Neuronal stem cell (in vitro differentiated cells): ENCODE measurements around the gene SPRED1.
"Not testable (repeated sequence)": the region's sequence is repeated elsewhere in the genome, so short reads cannot be mapped to it uniquely, and the experiment has no call there.

ENCODE experiments used
- DNase-seq: peaks from one replicate; pipeline ENCODE4 v3.0.0-alpha.2; 2013; ENCODE audit warnings: low spot score
- H2AFZ ChIP-seq: one replicate; pipeline ENCODE4 v1.6.1; 2013; ENCODE audit warnings: mild to moderate bottlenecking, low read length, inconsistent platforms
- H2AK5ac ChIP-seq: 2 replicates; pipeline ENCODE4 v1.6.1; 2013; ENCODE audit warnings: low read depth, mild to moderate bottlenecking, inconsistent platforms, low read length, moderate library complexity, mixed read lengths
- H2BK120ac ChIP-seq: 2 replicates; pipeline ENCODE4 v1.6.1; 2013; ENCODE audit warnings: low read depth, mild to moderate bottlenecking, inconsistent platforms, low read length, moderate library complexity, mixed read lengths
- H2BK12ac ChIP-seq: one replicate; pipeline ENCODE4 v1.6.1; 2013; ENCODE audit warnings: low read length, inconsistent platforms
- H2BK15ac ChIP-seq: 2 replicates; pipeline ENCODE4 v1.6.1; 2013; ENCODE audit warnings: mild to moderate bottlenecking, low read length, inconsistent platforms, mixed read lengths
- H2BK5ac ChIP-seq: one replicate; pipeline ENCODE4 v1.6.1; 2013; ENCODE audit warnings: inconsistent platforms, mild to moderate bottlenecking, low read length, moderate library complexity
- H3K14ac ChIP-seq: one replicate; pipeline ENCODE4 v1.6.1; 2013; ENCODE audit warnings: low read length, inconsistent platforms
- H3K18ac ChIP-seq: 2 replicates; pipeline ENCODE4 v1.6.1; 2013; ENCODE audit warnings: low read length, inconsistent platforms
- H3K23ac ChIP-seq: 2 replicates; pipeline ENCODE4 v1.6.1; 2013; ENCODE audit warnings: low read depth, mild to moderate bottlenecking, mixed read lengths, low read length, inconsistent platforms; ENCODE audit not compliant: poor library complexity
- H3K27ac ChIP-seq: replicated peaks from 3 replicates; pipeline ENCODE4 v1.5.1; 2013; ENCODE audit warnings: low read length, inconsistent platforms
- H3K27me3 ChIP-seq, 3 experiments: 2 replicates each; pipeline ENCODE4 v1.6.1; 2013; ENCODE audit warnings: low read length in 3 of 3, mild to moderate bottlenecking in 2 of 3, inconsistent platforms in 1 of 3, low read depth in 1 of 3, mixed read lengths in 1 of 3, moderate library complexity in 1 of 3; ENCODE audit not compliant: control insufficient read depth in 3 of 3, insufficient read depth in 3 of 3
- H3K36me3 ChIP-seq, 2 donors: replicated peaks in 1 of 2; 2 replicates each; pipeline ENCODE4 v1.6.1; 2013; ENCODE audit warnings: low read length in 2 of 2; ENCODE audit not compliant: control insufficient read depth in 2 of 2, insufficient read depth in 2 of 2
- H3K4ac ChIP-seq: 2 replicates; pipeline ENCODE4 v1.6.1; 2013; ENCODE audit warnings: inconsistent platforms, mild to moderate bottlenecking, low read length, moderate library complexity
- H3K4me1 ChIP-seq, 2 donors: 1 replicate in 1 of 2; 2 replicates in 1 of 2; pipeline ENCODE4 v1.6.1; 2013; ENCODE audit warnings: low read length in 2 of 2, low read depth in 1 of 2; ENCODE audit not compliant: control insufficient read depth in 2 of 2, insufficient read depth in 1 of 2
- H3K4me2 ChIP-seq: one replicate; pipeline ENCODE4 v1.6.1; 2013; ENCODE audit warnings: mild to moderate bottlenecking, low read length, inconsistent platforms; ENCODE audit not compliant: insufficient read depth, poor library complexity, severe bottlenecking
- H3K4me3 ChIP-seq, 2 donors: 2 replicates each; pipeline ENCODE4 v1.5.1; 2013; ENCODE audit warnings: low read length in 2 of 2, mild to moderate bottlenecking in 2 of 2, inconsistent platforms in 1 of 2, moderate library complexity in 1 of 2
- H3K79me1 ChIP-seq: one replicate; pipeline ENCODE4 v1.6.1; 2013; ENCODE audit warnings: low read depth, mild to moderate bottlenecking, inconsistent platforms, low read length, moderate library complexity
- H3K9ac ChIP-seq: one replicate; pipeline ENCODE4 v1.6.1; 2013; ENCODE audit warnings: mild to moderate bottlenecking, low read depth, low read length, inconsistent platforms; ENCODE audit not compliant: poor library complexity
- H3K9me3 ChIP-seq, 2 donors: replicated peaks in 1 of 2; 2 replicates each; pipeline versions ENCODE3 to v1.6.1; 2013; ENCODE audit warnings: low read length in 2 of 2, mild to moderate bottlenecking in 2 of 2, inconsistent platforms in 1 of 2, low read depth in 1 of 2, mixed read lengths in 1 of 2, moderate library complexity in 1 of 2; ENCODE audit not compliant: control insufficient read depth in 2 of 2, insufficient read depth in 1 of 2
- H4K8ac ChIP-seq: one replicate; pipeline ENCODE4 v1.6.1; 2013; ENCODE audit warnings: low read depth, mild to moderate bottlenecking, inconsistent platforms, low read length, moderate library complexity
- H4K91ac ChIP-seq: one replicate; pipeline ENCODE4 v1.6.1; 2013; ENCODE audit warnings: low read length, low read depth, mild to moderate bottlenecking, inconsistent platforms; ENCODE audit not compliant: poor library complexity
- WGBS, 2 donors: extraction: QIAGEN DNeasy Blood & Tissue Kit; methylation state at CpG; one replicate each; pipeline ENCODE4 v1.1.7; 2013; ENCODE audit warnings: missing lambda C conversion rate in 2 of 2, mixed read lengths in 1 of 2; ENCODE audit not compliant: insufficient read length in 2 of 2, insufficient replicate concordance in 1 of 2; ENCODE audit errors: extremely low coverage in 2 of 2; 5-methylcytosine and 5-hydroxymethylcytosine counted together

Gene SPRED1

DNA sequence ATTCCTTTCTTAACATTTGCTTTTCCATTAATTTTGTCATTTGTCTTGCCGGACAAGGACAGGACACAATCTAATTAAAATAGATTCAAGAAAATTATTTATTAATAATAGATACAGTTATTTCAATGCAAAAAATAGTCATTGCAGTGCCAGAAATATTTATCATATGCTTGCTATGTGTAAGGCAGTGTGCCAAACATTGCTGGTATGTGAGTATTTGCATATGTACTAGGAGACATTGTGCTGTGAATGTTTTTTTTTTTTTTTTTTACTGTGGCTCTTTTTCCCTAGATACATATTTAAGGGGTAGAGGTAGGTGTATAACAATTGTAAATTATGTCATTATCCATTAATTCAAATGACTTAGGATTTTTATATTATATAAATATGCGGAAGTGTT lies 23.3 kb downstream of the SPRED1 start:
- H3K4me1 ChIP-seq = peaks cover 0 to 5% of the 10 kb centered on the region in 2 donors
- H3K79me1 ChIP-seq = peaks cover 6% of the 10 kb centered on the region
- H2AFZ ChIP-seq = no peak overlapping the region
- H4K8ac ChIP-seq = no peak overlapping the region
- H3K36me3 ChIP-seq = peaks cover 0 to 95% of the 10 kb centered on the region in 2 donors
- H2AK5ac ChIP-seq = no peak overlapping the region
- H3K18ac ChIP-seq = no peak overlapping the region
- H3K9me3 ChIP-seq = peaks cover 0 to 21% of the 10 kb centered on the region in 2 donors
- H3K9ac ChIP-seq = no peak overlapping the region
- no peak overlapping the region for H3K4ac ChIP-seq
- H4K91ac ChIP-seq = no peak overlapping the region
- no peaks in the 10 kb centered on the region for H3K27me3 ChIP-seq
- no peak overlapping the region for H3K4me2 ChIP-seq
- no peak overlapping the region for H2BK12ac ChIP-seq
- no peak overlapping the region for H3K27ac ChIP-seq
- WGBS, 2 donors = no CpG with 5 or more reads among the region's 2 CpGs
- DNase-seq = no peak
- no peak overlapping the region for H3K23ac ChIP-seq
- H3K14ac ChIP-seq = no peak overlapping the region
- H2BK15ac ChIP-seq = no peak overlapping the region
- H3K4me3 ChIP-seq = no peak overlapping the region
- H2BK5ac ChIP-seq = no peak overlapping the region
- no peak overlapping the region for H2BK120ac ChIP-seq

DNA sequence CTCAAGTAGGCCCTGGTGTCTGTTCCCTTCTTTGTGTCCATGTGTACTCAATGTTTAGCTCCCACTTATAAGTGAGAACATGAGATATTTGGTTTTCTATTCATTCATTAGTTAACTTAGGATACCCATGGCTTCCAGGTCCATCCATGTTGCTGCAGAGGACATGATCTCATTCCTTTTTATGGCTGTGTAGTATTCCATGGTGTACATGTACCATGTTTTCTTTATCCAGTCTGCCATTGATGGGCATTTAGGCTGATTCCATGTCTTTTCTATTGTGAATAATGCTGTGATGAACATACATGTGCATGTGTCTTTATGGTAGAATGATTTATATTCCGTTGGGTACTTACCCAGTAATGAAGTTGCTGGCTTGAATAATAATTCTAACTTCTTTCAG lies 24.6 kb downstream of the SPRED1 start:
- not testable (repeated sequence) for H3K14ac ChIP-seq, H2BK5ac ChIP-seq, H4K8ac ChIP-seq, H2BK12ac ChIP-seq, H3K4ac ChIP-seq, H3K9ac ChIP-seq, H2AK5ac ChIP-seq, H3K18ac ChIP-seq, H2BK120ac ChIP-seq, H3K23ac ChIP-seq, H3K4me3 ChIP-seq, H3K4me1 ChIP-seq, H3K27me3 ChIP-seq, H4K91ac ChIP-seq, H2BK15ac ChIP-seq, DNase-seq, H3K27ac ChIP-seq, H3K4me2 ChIP-seq, H3K79me1 ChIP-seq, H2AFZ ChIP-seq
- Histone ChIP-seq H3K9me3 (peaks cover 0 to 11% of the 10 kb centered on the region in 2 donors), H3K36me3 (peaks cover 0 to 94% of the 10 kb centered on the region in 2 donors)
- no CpG with 5 or more reads among the region's 1 CpG for WGBS, 2 donors

GRCh38 chr15:38281031-38281430 lies 28.4 kb downstream of the SPRED1 start:
- Histone ChIP-seq H4K8ac (no peak overlapping the region), H3K18ac (no peak overlapping the region), H3K4me1 (no peaks in the 10 kb centered on the region), H2BK12ac (no peak overlapping the region), H3K36me3 (peaks cover 0 to 96% of the 10 kb centered on the region in 2 donors), H3K4me2 (no peak overlapping the region), H2AK5ac (no peak overlapping the region), H2BK5ac (no peak overlapping the region), H2BK15ac (no peak overlapping the region), H2BK120ac (no peak overlapping the region), H3K27ac (no peak overlapping the region), H3K79me1 (peaks cover 5% of the 10 kb centered on the region), H2AFZ (no peak overlapping the region), H3K4ac (no peak overlapping the region), H4K91ac (no peak overlapping the region), H3K23ac (no peak overlapping the region), H3K27me3 (no peaks in the 10 kb centered on the region), H3K9ac (no peak overlapping the region), H3K9me3 (peaks cover 0 to 8% of the 10 kb centered on the region in 2 donors), H3K4me3 (no peak overlapping the region), H3K14ac (no peak overlapping the region)
- DNase-seq = no peak
- no CpG with 5 or more reads among the region's 1 CpG for WGBS, 2 donors

DNA sequence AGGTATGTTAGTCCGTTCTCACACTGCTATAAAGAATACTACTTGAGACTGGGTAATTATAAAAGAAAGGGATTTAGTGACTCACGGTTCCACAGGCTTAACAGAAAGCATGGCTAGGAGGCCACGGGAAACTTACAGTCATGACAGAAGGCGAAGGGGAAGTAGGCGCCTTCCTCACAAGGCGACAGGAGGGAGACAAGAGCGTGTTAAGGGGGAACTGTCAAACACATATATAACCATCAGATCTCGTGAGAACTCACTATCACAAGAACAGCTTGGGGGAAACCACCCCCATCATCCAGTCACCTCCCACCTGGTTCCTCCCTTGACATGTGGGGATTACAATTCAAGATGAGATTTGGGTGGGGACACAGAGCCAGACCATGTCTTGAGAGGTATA lies 30.4 kb downstream of the SPRED1 start:
- no peak overlapping the region for H2AK5ac ChIP-seq
- H3K79me1 ChIP-seq = peaks cover 5% of the 10 kb centered on the region
- no peak overlapping the region for H2BK12ac ChIP-seq
- no peak overlapping the region for H3K4me3 ChIP-seq
- WGBS, 2 donors = no CpG with 5 or more reads among the region's 8 CpGs
- H3K23ac ChIP-seq = no peak overlapping the region
- no peak overlapping the region for H4K91ac ChIP-seq
- peaks cover 0 to 13% of the 10 kb centered on the region in 2 donors for H3K9me3 ChIP-seq
- no peak overlapping the region for H3K4ac ChIP-seq
- no peak overlapping the region for H2AFZ ChIP-seq
- no peak overlapping the region for H2BK120ac ChIP-seq
- H3K4me1 ChIP-seq = no peaks in the 10 kb centered on the region
- DNase-seq = no peak
- no peak overlapping the region for H3K9ac ChIP-seq
- H3K14ac ChIP-seq = no peak overlapping the region
- peaks cover 0 to 95% of the 10 kb centered on the region in 2 donors for H3K36me3 ChIP-seq
- no peak overlapping the region for H4K8ac ChIP-seq
- no peak overlapping the region for H2BK5ac ChIP-seq
- H3K27me3 ChIP-seq = no peaks in the 10 kb centered on the region
- no peak overlapping the region for H2BK15ac ChIP-seq
- no peak overlapping the region for H3K27ac ChIP-seq
- H3K18ac ChIP-seq = no peak overlapping the region
- H3K4me2 ChIP-seq = no peak overlapping the region
